Sigmoid colon (tissue), 7 donors: ENCODE results near the gene MTR. TPM values are rescaled to one million over a fixed set of nuclear protein-coding genes. Genes with fewer than 3 reads are reported as not detected.

Source experiments
- DNase-seq: peaks from one replicate; pipeline ENCODE4 v3.0.0-alpha.2; 2019
- H3K27ac ChIP-seq, 4 donors: fragments of 200-600 bp; sonication (generic); one replicate each; pipeline ENCODE4 v1.5.1; 2016 to 2019; ENCODE audit warnings: mild to moderate bottlenecking in 1 of 4
- H3K27me3 ChIP-seq, 3 donors: fragments of 200-600 bp; sonication (generic); one replicate each; pipeline ENCODE4 v1.5.1; 2019; ENCODE audit warnings: mild to moderate bottlenecking in 1 of 3
- H3K36me3 ChIP-seq, 4 donors: fragments of 200-600 bp; sonication (generic); one replicate each; pipeline ENCODE4 v1.5.1; 2016 to 2019
- H3K4me1 ChIP-seq, 4 donors: fragments of 200-600 bp; sonication (generic); one replicate each; pipeline ENCODE4 v1.5.1; 2017 to 2019
- H3K4me3 ChIP-seq, 4 donors: fragments of 200-600 bp; sonication (generic); one replicate each; pipeline ENCODE4 v1.5.1; 2017 to 2019; ENCODE audit warnings: mild to moderate bottlenecking in 2 of 4, moderate library complexity in 1 of 4
- H3K9me3 ChIP-seq, 4 donors: fragments of 200-600 bp in 3 of 4; sonication (generic) in 3 of 4; one replicate each; pipeline versions ENCODE4 v1.5.1 to v1.6.1; 2013 to 2019
- EP300 ChIP-seq, 4 donors: sonication (generic); formaldehyde crosslinking; IDR thresholded peaks; one replicate each; pipeline ENCODE4 v1.6.1; 2017; ENCODE audit warnings: antibody characterized with exemption in 4 of 4
- POLR2A ChIP-seq, 2 donors: fragments of 450-650 bp; IDR thresholded peaks; one replicate each; pipeline ENCODE4 v1.6.1; 2016; ENCODE audit warnings: antibody characterized with exemption in 2 of 2, mild to moderate bottlenecking in 2 of 2, moderate library complexity in 2 of 2
- POLR2AphosphoS5 ChIP-seq, 4 donors: sonication (generic); formaldehyde crosslinking; IDR thresholded peaks; one replicate each; pipeline ENCODE4 v1.6.1; 2017; ENCODE audit warnings: antibody characterized with exemption in 4 of 4
- WGBS, 2 donors: extraction: QIAGEN DNeasy Blood & Tissue Kit; methylation state at CpG; one replicate each; pipeline ENCODE4 v1.1.7; 2013; 5-methylcytosine and 5-hydroxymethylcytosine counted together
- intact Hi-C: fragments of 100-400 bp; cut with DNase I; formaldehyde crosslinking; loops from one replicate; pipeline ENCODE4 v1.15.1; 2023
- polyA plus RNA-seq, 3 donors: library from polyadenylated mRNA; stranded (reverse); fragments of 200-250 nt; gene quantifications; one replicate each; pipeline ENCODE4 v1.2.3, GENCODE V29; 2013
- total RNA-seq, 4 donors: library from RNA; depleted of rRNA; stranded (reverse); fragments of >200 nt; gene quantifications; one replicate each; pipeline ENCODE4 v1.1.0, GENCODE V29; 2016
- TF ChIP-seq, protein P1 (sequence below), 4 experiments: fragments of 450-650 bp in 3 of 4; fragments of 200-600 bp in 1 of 4; IDR thresholded peaks; one replicate each; pipeline ENCODE4 v1.5.1; 2016 to 2019; ENCODE audit warnings: antibody characterized with exemption in 4 of 4, mild to moderate bottlenecking in 3 of 4, moderate library complexity in 2 of 4
- donor health status: healthy with polysubstance abuse.
- donor health status: Bipolar disorder and iron deficiency.
- donor health status: healthy.

MTR gene
- total and polyA plus RNA-seq, 7 donors, result 1.2 to 38.4 (median 28.2) TPM

DNA sequence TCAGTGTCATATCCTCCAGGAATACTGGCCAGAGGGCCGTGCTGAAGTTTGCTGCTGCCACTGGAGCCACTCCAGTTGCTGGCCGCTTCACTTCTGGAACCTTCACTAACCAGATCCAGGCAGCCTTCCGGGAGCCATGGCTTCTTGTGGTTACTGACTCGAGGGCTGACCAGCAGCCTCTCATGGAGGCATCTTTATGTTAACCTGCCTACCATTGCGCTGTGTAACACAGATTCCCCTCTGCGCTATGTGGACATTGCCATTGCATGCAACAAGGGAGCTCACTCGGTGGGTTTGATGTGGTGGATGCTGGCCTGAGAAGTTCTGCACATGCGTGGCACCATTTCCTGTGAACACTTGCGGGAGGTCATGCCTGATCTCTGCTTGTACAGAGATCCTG lies 24.8 kb downstream of the MTR start:
- no peak for DNase-seq
- 91 to 96% methylated on average over 9 of the region's 9 CpGs for WGBS, 2 donors
- no peak overlapping the region for H3K4me3 ChIP-seq
- no peaks in the 10 kb centered on the region for H3K9me3 ChIP-seq
- TF ChIP-seq POLR2AphosphoS5 (IDR thresholded peaks at IDR 0.05), result no peak
- TF ChIP-seq, protein P1, sequence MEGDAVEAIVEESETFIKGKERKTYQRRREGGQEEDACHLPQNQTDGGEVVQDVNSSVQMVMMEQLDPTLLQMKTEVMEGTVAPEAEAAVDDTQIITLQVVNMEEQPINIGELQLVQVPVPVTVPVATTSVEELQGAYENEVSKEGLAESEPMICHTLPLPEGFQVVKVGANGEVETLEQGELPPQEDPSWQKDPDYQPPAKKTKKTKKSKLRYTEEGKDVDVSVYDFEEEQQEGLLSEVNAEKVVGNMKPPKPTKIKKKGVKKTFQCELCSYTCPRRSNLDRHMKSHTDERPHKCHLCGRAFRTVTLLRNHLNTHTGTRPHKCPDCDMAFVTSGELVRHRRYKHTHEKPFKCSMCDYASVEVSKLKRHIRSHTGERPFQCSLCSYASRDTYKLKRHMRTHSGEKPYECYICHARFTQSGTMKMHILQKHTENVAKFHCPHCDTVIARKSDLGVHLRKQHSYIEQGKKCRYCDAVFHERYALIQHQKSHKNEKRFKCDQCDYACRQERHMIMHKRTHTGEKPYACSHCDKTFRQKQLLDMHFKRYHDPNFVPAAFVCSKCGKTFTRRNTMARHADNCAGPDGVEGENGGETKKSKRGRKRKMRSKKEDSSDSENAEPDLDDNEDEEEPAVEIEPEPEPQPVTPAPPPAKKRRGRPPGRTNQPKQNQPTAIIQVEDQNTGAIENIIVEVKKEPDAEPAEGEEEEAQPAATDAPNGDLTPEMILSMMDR (IDR thresholded peaks at IDR 0.05), result no peak
- TF ChIP-seq POLR2A (IDR thresholded peaks at IDR 0.05), result no peak
- no peak for TF ChIP-seq EP300 (IDR thresholded peaks at IDR 0.05)
- H3K36me3 ChIP-seq, result peaks cover 6 to 65% (median 16%) of the 10 kb centered on the region in 4 donors
- no peaks in the 10 kb centered on the region for H3K27me3 ChIP-seq
- no peak overlapping the region for H3K27ac ChIP-seq
- intact Hi-C loops, result no loop called here
- H3K4me1 ChIP-seq, result no peaks in the 10 kb centered on the region

DNA sequence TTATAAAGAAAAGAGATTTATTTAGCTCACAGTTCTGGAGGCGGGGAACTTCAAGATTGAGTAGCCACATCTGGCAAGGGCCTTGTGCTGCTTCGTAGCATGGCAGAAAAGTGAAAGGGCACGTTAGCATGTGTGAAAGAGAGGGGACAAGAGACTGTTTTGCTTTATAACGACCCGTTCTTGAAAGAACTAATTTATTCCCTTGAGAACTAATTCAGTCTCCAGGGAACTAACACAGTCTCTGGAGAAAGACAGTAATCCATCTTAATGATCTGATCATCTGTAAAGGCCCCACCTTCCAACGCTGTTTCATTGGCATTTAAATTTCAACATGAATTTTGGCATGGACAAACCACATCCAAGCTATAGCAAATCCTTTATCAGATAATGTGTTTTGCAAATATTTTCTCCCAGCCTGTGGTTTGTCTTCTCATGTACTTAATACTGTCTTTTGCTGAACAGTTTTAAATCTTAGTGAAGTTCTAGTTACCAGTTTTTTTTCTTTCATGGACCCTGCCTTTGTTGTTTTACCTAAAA lies 26.1 kb downstream of the MTR start:
- 77 to 81% methylated on average over 6 of the region's 6 CpGs for WGBS, 2 donors
- no peak for DNase-seq
- intact Hi-C loops, result no loop called here
- no peaks in the 10 kb centered on the region for H3K4me1 ChIP-seq
- no peak overlapping the region for H3K27ac ChIP-seq
- H3K27me3 ChIP-seq, result no peaks in the 10 kb centered on the region
- H3K9me3 ChIP-seq, result no peaks in the 10 kb centered on the region
- H3K36me3 ChIP-seq, result peaks cover 10 to 65% (median 18%) of the 10 kb centered on the region in 4 donors
- no peak overlapping the region for H3K4me3 ChIP-seq
- no peak for TF ChIP-seq EP300 (IDR thresholded peaks at IDR 0.05)

DNA sequence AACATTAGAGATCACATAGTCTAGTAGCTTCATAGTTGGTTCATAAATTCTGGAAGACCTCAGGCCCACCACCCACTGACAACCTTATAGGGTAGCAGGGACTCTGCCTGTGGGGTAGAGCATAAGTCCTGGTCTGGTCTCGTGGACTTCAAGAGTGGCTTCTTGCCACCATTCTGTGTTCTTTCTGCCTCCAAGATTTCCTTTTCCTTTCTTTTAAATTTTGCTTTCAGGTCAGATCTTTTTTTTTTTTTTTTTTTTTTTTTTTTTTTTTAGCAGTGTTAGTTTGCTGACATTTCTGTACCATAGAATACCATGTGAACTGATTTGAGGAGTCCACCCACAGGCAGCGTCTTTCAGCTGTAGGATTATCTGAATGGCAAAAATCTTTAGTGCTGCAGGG lies 28.5 kb downstream of the MTR start:
- intact Hi-C loops, result no loop called here
- H3K27me3 ChIP-seq, result no peaks in the 10 kb centered on the region
- no peak for DNase-seq
- peaks cover 13 to 67% (median 17%) of the 10 kb centered on the region in 4 donors for H3K36me3 ChIP-seq
- no peak overlapping the region for H3K4me3 ChIP-seq
- WGBS, 2 donors, result 94 to 97% methylated on average over 2 of the region's 2 CpGs
- no peaks in the 10 kb centered on the region for H3K4me1 ChIP-seq
- TF ChIP-seq EP300 (IDR thresholded peaks at IDR 0.05) (no peak), POLR2A (IDR thresholded peaks at IDR 0.05) (no peak), POLR2AphosphoS5 (IDR thresholded peaks at IDR 0.05) (no peak)
- TF ChIP-seq, protein P1 (IDR thresholded peaks at IDR 0.05), result no peak
- H3K27ac ChIP-seq, result no peak overlapping the region
- no peaks in the 10 kb centered on the region for H3K9me3 ChIP-seq

DNA sequence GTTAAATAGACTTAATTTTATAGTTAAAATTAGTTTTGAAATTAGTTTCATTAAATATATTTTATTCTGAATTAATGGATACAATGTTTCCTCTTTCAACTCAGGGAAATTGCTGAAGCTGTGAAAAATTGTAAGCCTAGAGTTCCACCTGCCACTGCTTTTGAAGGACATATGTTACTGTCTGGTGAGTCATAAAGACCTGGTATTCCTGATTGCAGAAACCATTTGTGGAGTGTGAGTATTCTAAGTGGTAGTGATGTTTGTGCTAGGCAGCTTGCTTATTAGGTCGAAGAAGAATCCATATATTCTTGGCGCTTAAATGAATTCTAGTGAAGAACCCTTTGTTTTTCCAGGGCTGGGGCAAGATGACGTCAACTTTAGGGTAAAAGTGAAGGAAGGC lies 34.0 kb downstream of the MTR start:
- no peak for TF ChIP-seq POLR2AphosphoS5 (IDR thresholded peaks at IDR 0.05)
- TF ChIP-seq EP300 (IDR thresholded peaks at IDR 0.05), result no peak
- TF ChIP-seq, protein P1 (IDR thresholded peaks at IDR 0.05), result no peak
- TF ChIP-seq POLR2A (IDR thresholded peaks at IDR 0.05), result no peak
- WGBS, 2 donors, result 92 to 94% methylated on average over 3 of the region's 3 CpGs
- Histone ChIP-seq H3K9me3 (no peaks in the 10 kb centered on the region), H3K4me1 (no peaks in the 10 kb centered on the region), H3K4me3 (no peak overlapping the region), H3K27me3 (no peaks in the 10 kb centered on the region), H3K27ac (no peak overlapping the region), H3K36me3 (peaks cover 18 to 100% (median 35%) of the 10 kb centered on the region in 4 donors)
- no peak for DNase-seq
- intact Hi-C loops, result no loop called here

DNA sequence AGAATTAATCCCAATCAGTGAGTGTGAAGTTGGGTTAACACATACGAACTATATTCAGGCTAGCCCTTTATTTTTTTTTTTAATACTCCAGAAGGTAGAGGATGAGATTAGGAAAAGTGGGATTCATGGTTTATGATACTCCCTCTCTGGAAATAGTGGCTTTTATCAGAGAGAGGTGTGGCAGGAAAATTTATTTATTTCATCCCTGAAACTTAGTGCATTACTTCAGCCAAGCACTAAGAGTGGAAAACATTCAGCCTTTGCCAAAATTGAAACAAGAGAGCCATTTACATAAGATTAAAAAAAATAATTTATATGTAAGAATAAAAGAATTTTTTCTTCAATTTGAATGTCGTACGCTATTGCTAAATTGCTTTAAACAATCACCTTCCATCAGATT lies 35.0 kb downstream of the MTR start:
- H3K27me3 ChIP-seq, result no peaks in the 10 kb centered on the region
- H3K27ac ChIP-seq, result no peak overlapping the region
- WGBS, 2 donors, result 66 to 83% methylated on average over 3 of the region's 3 CpGs
- peaks cover 19 to 99% (median 35%) of the 10 kb centered on the region in 4 donors for H3K36me3 ChIP-seq
- intact Hi-C loops, result no loop called here
- TF ChIP-seq, protein P1 (IDR thresholded peaks at IDR 0.05), result no peak
- TF ChIP-seq POLR2AphosphoS5 (IDR thresholded peaks at IDR 0.05), result no peak
- no peak for TF ChIP-seq EP300 (IDR thresholded peaks at IDR 0.05)
- no peak for TF ChIP-seq POLR2A (IDR thresholded peaks at IDR 0.05)
- no peaks in the 10 kb centered on the region for H3K4me1 ChIP-seq
- DNase-seq, result no peak
- no peaks in the 10 kb centered on the region for H3K9me3 ChIP-seq
- no peak overlapping the region for H3K4me3 ChIP-seq
